HFF-Myc (cell line): ENCODE results near the gene LRRC31.

Experiments used
- DNase-seq: peaks from one replicate; pipeline ENCODE4 v3.0.0-alpha.2; 2011; ENCODE audit warnings: low read depth; ENCODE audit errors: extremely low read depth
- H3K4me3 ChIP-seq: replicated peaks from 2 replicates; pipeline ENCODE4 v1.5.1; 2011; ENCODE audit warnings: low read depth, mild to moderate bottlenecking, control low read depth, low read length
- TF ChIP-seq, protein P1 (sequence below): IDR thresholded peaks from 2 replicates; pipeline ENCODE4 v1.5.1; 2012; ENCODE audit warnings: mild to moderate bottlenecking, low read depth, low read length, control low read depth; ENCODE audit errors: missing control alignments

Gene LRRC31

DNA sequence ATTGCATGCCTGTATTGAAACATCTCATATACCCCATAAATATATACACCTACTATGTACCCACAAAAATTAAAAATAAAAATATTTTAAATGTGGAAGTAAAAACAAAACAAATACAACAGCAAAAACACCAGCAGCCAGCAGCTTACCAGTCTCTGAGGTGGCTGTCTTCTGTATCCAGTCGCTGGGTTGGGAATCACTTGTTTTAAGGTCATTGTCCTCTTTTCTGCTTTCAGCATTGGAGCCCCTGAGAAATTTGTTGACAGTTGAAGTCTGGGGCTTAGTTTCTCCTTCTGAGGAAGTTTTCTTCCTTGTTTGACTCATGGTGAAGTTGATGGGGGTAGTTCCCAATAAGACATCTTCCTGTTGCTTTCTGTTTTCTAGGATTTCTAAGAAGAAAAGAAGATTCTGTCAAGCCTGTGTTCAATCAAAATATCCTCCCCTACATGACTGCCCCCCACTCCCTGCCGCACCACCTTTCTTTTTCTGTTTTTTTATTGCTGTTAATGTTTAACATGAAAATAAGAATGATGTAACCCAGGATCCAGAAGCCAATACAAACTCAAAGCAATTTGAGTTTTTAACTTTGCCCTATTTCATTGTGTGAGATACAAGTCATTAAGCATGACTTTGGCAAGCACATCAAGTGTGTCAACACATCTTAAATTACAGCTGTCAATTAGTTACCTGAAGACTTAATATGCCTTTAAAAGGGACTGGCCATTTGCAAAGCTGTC, at the start of gene LRRC31:
Gene LRRC31 (minus strand): TSS at position 452 of the 737 bp plus-strand sequence. CDS start 128 bp downstream, at position 324.
- TF ChIP-seq, protein P1, sequence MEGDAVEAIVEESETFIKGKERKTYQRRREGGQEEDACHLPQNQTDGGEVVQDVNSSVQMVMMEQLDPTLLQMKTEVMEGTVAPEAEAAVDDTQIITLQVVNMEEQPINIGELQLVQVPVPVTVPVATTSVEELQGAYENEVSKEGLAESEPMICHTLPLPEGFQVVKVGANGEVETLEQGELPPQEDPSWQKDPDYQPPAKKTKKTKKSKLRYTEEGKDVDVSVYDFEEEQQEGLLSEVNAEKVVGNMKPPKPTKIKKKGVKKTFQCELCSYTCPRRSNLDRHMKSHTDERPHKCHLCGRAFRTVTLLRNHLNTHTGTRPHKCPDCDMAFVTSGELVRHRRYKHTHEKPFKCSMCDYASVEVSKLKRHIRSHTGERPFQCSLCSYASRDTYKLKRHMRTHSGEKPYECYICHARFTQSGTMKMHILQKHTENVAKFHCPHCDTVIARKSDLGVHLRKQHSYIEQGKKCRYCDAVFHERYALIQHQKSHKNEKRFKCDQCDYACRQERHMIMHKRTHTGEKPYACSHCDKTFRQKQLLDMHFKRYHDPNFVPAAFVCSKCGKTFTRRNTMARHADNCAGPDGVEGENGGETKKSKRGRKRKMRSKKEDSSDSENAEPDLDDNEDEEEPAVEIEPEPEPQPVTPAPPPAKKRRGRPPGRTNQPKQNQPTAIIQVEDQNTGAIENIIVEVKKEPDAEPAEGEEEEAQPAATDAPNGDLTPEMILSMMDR: no peak
- H3K4me3 ChIP-seq: no peak within 1 kb of the TSS
- no peak for DNase-seq

DNA sequence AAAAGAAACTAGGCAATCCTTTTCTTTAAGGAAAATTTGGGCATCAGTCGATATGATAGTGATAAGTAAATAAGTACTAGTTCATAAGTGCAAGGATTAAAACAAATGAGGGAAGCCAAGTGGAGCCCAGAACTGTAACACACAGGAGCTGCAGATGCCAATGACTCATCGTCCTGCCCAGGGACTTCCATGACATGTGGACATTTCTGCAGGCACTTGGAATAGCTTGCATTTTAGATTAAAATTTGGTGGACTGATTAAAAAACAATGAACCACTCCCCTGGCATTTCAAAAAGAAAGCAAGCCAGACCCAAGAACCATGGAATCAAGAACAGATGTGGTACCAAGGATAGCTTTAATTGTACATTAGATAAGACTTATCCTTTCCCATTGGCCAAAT, 44.6 kb upstream of the LRRC31 start:
- TF ChIP-seq, protein P1: no peak
- DNase-seq: peak; percentile 1
- H3K4me3 ChIP-seq: no peak overlapping the region

DNA sequence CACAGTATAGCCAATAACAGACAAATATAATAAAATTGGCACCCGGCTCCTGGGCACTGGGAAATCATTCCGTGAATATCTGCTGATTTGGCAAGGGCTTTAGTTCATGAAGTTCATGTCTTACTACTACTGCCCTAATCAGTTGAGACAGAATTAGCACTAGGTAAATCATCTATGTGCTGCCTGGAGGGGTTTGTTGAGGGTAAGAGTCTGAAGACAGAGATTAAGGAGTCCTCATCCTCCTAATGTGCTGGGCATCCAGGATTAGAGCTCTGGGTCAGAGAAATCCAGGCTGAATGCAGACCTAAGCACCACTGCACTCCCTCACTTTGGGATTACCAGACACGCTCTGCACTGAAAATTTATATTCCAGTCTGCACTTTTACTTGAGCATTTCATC, 43.6 kb upstream of the LRRC31 start:
- no peak for DNase-seq
- TF ChIP-seq, protein P1: no peak
- no peak overlapping the region for H3K4me3 ChIP-seq

DNA sequence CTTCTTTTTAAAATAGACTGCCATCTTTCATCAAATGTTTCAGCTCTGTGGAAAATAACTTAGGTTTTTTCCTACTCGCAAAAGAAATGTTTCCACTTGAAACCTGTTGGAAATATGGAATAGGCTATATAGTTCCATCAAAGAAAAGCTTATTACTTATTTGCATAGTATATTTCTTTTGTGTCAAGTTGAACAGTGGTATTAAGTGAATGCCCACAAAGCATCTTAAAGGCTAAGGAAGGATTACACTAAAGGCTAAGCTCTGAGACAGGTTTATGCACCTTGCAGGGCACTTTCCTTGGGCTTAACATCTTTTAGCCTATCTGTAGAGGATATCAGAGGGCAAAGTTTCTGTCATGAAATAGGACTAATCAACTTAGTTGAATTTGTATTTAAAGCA, 41.5 kb upstream of the LRRC31 start, which contains the start of gene SAMD7:
Gene SAMD7 (plus strand): TSS at position 301 of the 400 bp plus-strand sequence. CDS start 7,927 bp downstream, outside the sequence.
- TF ChIP-seq, protein P1: no peak
- DNase-seq: no peak

DNA sequence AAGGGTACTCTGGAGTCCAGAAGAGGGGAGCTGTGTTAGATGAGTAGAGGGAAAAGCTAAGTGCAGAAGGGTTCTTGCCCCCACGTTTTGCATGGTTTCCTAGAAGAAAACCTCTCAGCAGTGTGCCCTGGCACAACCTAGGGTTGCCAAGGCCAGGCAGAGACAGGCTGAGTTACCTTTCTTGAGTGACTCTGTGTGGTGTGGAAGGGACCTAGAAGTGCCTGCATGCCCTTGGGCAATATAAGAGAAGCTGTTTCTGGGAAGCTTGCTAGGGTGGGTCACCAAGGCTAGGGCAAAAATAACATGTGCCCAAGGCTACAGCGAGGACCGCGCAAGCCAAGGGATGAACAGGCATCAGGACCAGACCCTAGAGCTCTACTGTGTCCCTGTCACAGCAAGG, 38.2 kb upstream of the LRRC31 start:
- H3K4me3 ChIP-seq: no peak overlapping the region
- TF ChIP-seq, protein P1: no peak
- no peak for DNase-seq

More for the DNA sequence above, 41.5 kb upstream of the LRRC31 start, which contains the start of gene SAMD7:
- no peak within 1 kb of the TSS for H3K4me3 ChIP-seq

DNA sequence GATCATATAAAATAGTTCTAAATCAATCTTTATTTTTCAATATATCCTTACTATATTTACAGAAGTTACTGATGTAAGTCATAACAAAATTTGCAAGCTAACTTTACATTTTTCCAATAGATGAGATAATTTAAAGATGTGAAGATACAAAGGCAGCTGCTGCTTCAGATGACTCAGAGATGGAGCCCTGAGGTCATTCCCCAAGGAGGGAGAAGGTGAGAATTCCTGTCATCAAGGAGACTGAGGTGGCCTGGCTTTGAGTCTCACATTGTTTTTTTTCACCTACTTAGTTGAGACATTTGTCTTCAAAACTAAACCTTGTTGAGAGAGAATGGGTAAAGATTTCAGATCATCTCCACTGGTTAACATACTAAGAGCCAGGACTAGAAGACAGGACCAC, 37.7 kb upstream of the LRRC31 start:
- no peak overlapping the region for H3K4me3 ChIP-seq
- TF ChIP-seq, protein P1: no peak
- DNase-seq: no peak
